Effector memory CD8-positive, alpha-beta T cell (primary cell): ENCODE data around the gene IL2RA.

Experiments used
- ATAC-seq: fragments of 150-1000 bp; cut with Tn5 transposase; replicated peaks from 2 replicates; pipeline ENCODE4 v1.10.0; 2021; ENCODE audit warnings: mild to moderate bottlenecking, moderate library complexity
- DNase-seq, 3 experiments: peaks; one replicate each; pipeline ENCODE4 v3.0.0; 2021
- H3K27ac Mint-ChIP-seq, 2 donors: one replicate each; pipeline ENCODE4 v1.8.0; 2022; ENCODE audit warnings: mild to moderate bottlenecking in 2 of 2, mixed read lengths in 2 of 2, moderate library complexity in 2 of 2
- H3K27me3 Mint-ChIP-seq, 2 donors: one replicate each; pipeline ENCODE4 v1.8.0; 2022; ENCODE audit warnings: mixed read lengths in 2 of 2
- H3K36me3 Mint-ChIP-seq: one replicate; pipeline ENCODE4 v1.8.0; 2022; ENCODE audit warnings: mild to moderate bottlenecking, moderate library complexity, mixed read lengths; ENCODE audit not compliant: insufficient read depth
- H3K4me1 Mint-ChIP-seq, 2 donors: one replicate each; pipeline ENCODE4 v1.8.0; 2022; ENCODE audit warnings: low read depth in 2 of 2, mixed read lengths in 2 of 2
- H3K4me3 Mint-ChIP-seq, 2 donors: one replicate each; pipeline ENCODE4 v1.8.0; 2022; ENCODE audit warnings: mild to moderate bottlenecking in 2 of 2, mixed read lengths in 2 of 2, moderate library complexity in 2 of 2
- H3K9me3 Mint-ChIP-seq, 2 donors: one replicate each; pipeline ENCODE4 v1.8.0; 2022; ENCODE audit warnings: mixed read lengths in 2 of 2

The IL2RA gene

GRCh38 chr10:6092731-6093130 is 30.6 kb upstream of the IL2RA start:
- ATAC-seq (no peak), DNase-seq (no peak)
- Mint-ChIP-seq H3K4me1 (peaks cover 58 to 66% of the 10 kb centered on the region in 2 donors), H3K4me3 (no peak overlapping the region), H3K27ac (peak overlapping the region in 1 of 2 donors; percentile 11), H3K9me3 (no peaks in the 10 kb centered on the region), H3K27me3 (no peaks in the 10 kb centered on the region), H3K36me3 (peaks cover 28% of the 10 kb centered on the region)

GRCh38 chr10:6091630-6092029 is 29.5 kb upstream of the IL2RA start:
- Mint-ChIP-seq H3K36me3 (peaks cover 19% of the 10 kb centered on the region), H3K27ac (peak overlapping the region in 1 of 2 donors; percentile 11), H3K27me3 (peaks cover 0 to 1% of the 10 kb centered on the region in 2 donors), H3K4me3 (peak overlapping the region; percentile 44 to 52), H3K4me1 (peaks cover 52 to 64% of the 10 kb centered on the region in 2 donors), H3K9me3 (no peaks in the 10 kb centered on the region)
- no peak for ATAC-seq
- no peak for DNase-seq

GRCh38 chr10:6089334-6090219 is 27.4 kb upstream of the IL2RA start:
- peak in 2 of 3 experiments; percentile 11 to 23 for DNase-seq
- peak; percentile 2 for ATAC-seq
- H3K36me3 Mint-ChIP-seq, result peaks cover 19% of the 10 kb centered on the region

GRCh38 chr10:6088721-6089333 is 26.7 kb upstream of the IL2RA start, which contains the start of gene RBM17:
Gene RBM17 (plus strand): TSS chr10:6089034. CDS start chr10:6097066, 8,032 bp downstream.
- H3K27ac Mint-ChIP-seq, result peak within 1 kb of the TSS; percentile 89 to 93
- no peaks in the 10 kb centered on the region for H3K9me3 Mint-ChIP-seq
- H3K36me3 Mint-ChIP-seq, result peaks cover 16% of the 10 kb centered on the region
- H3K4me1 Mint-ChIP-seq, result peaks cover 46 to 53% of the 10 kb centered on the region in 2 donors
- DNase-seq, result peak; percentile 97 to 99 (median 99)
- H3K4me3 Mint-ChIP-seq, result peak within 1 kb of the TSS; percentile 87 to 94
- peaks cover 6 to 12% of the 10 kb centered on the region in 2 donors for H3K27me3 Mint-ChIP-seq
- ATAC-seq, result peak; percentile 83

More at GRCh38 chr10:6089334-6090219, 27.4 kb upstream of the IL2RA start:
- peak overlapping the region; percentile 89 to 93 for H3K27ac Mint-ChIP-seq
- peaks cover 6 to 9% of the 10 kb centered on the region in 2 donors for H3K27me3 Mint-ChIP-seq
- H3K4me3 Mint-ChIP-seq, result peak overlapping the region; percentile 87 to 94
- H3K9me3 Mint-ChIP-seq, result no peaks in the 10 kb centered on the region
- H3K4me1 Mint-ChIP-seq, result peaks cover 49 to 58% of the 10 kb centered on the region in 2 donors

- peak overlapping the region; percentile 60 to 61 for H3K4me3 Mint-ChIP-seq
- H3K9me3 Mint-ChIP-seq, result no peaks in the 10 kb centered on the region
- ATAC-seq (peak; percentile 54), DNase-seq (peak; percentile 78 to 79 (median 78))
- peak overlapping the region in 1 of 2 donors; percentile 0 for H3K27ac Mint-ChIP-seq
- H3K4me1 Mint-ChIP-seq, result peaks cover 38 to 43% of the 10 kb centered on the region in 2 donors
- peaks cover 10% of the 10 kb centered on the region for H3K36me3 Mint-ChIP-seq
- H3K27me3 Mint-ChIP-seq, result peaks cover 23 to 34% of the 10 kb centered on the region in 2 donors
Observed at GRCh38 chr10:6086375-6087233, 24.4 kb upstream of the IL2RA start.

GRCh38 chr10:6083523-6084475 is 21.6 kb upstream of the IL2RA start:
- H3K36me3 Mint-ChIP-seq, result peaks cover 6% of the 10 kb centered on the region
- H3K27me3 Mint-ChIP-seq, result peaks cover 23 to 36% of the 10 kb centered on the region in 2 donors
- ATAC-seq (no peak), DNase-seq (no peak)
- no peaks in the 10 kb centered on the region for H3K9me3 Mint-ChIP-seq
- H3K4me1 Mint-ChIP-seq, result peaks cover 18 to 24% of the 10 kb centered on the region in 2 donors
- H3K4me3 Mint-ChIP-seq, result no peak overlapping the region
- H3K27ac Mint-ChIP-seq, result no peak overlapping the region

GRCh38 chr10:6082496-6083395 is 20.6 kb upstream of the IL2RA start:
- Mint-ChIP-seq H3K4me1 (peaks cover 12 to 19% of the 10 kb centered on the region in 2 donors), H3K9me3 (no peaks in the 10 kb centered on the region), H3K27ac (no peak overlapping the region), H3K4me3 (no peak overlapping the region), H3K27me3 (peaks cover 23 to 36% of the 10 kb centered on the region in 2 donors), H3K36me3 (no peaks in the 10 kb centered on the region)
- DNase-seq, result no peak
- no peak for ATAC-seq

- Mint-ChIP-seq H3K27me3 (peaks cover 28 to 34% of the 10 kb centered on the region in 2 donors), H3K36me3 (no peaks in the 10 kb centered on the region), H3K4me1 (peaks cover 8 to 10% of the 10 kb centered on the region in 2 donors), H3K9me3 (no peaks in the 10 kb centered on the region), H3K27ac (no peak overlapping the region), H3K4me3 (no peak overlapping the region)
- DNase-seq (no peak), ATAC-seq (no peak)
Observed at GRCh38 chr10:6080417-6080973, 18.3 kb upstream of the IL2RA start.

- Mint-ChIP-seq H3K4me3 (no peak overlapping the region), H3K27me3 (peaks cover 35 to 47% of the 10 kb centered on the region in 2 donors), H3K27ac (no peak overlapping the region), H3K4me1 (peaks cover 10 to 17% of the 10 kb centered on the region in 2 donors), H3K9me3 (no peaks in the 10 kb centered on the region), H3K36me3 (no peaks in the 10 kb centered on the region)
- ATAC-seq (no peak), DNase-seq (no peak)
Observed at GRCh38 chr10:6079044-6079443, 16.9 kb upstream of the IL2RA start.

GRCh38 chr10:6077071-6077675 is 15.0 kb upstream of the IL2RA start:
- DNase-seq (no peak), ATAC-seq (no peak)
- H3K4me3 Mint-ChIP-seq, result no peak overlapping the region
- H3K36me3 Mint-ChIP-seq, result peaks cover under 1% of the 10 kb centered on the region
- peaks cover 9 to 15% of the 10 kb centered on the region in 2 donors for H3K4me1 Mint-ChIP-seq
- no peak overlapping the region for H3K27ac Mint-ChIP-seq
- no peaks in the 10 kb centered on the region for H3K9me3 Mint-ChIP-seq
- peaks cover 33 to 37% of the 10 kb centered on the region in 2 donors for H3K27me3 Mint-ChIP-seq
